ENCODE measurements around the gene SP140. TPM values are rescaled to one million over a fixed set of nuclear protein-coding genes. Genes with fewer than 3 reads are reported as not detected.
"Not testable (repeated sequence)": the region's sequence is repeated elsewhere in the genome, so short reads cannot be mapped to it uniquely, and the experiment has no call there.

The SP140 gene
- polyA plus RNA-seq, 4 donors = 0.40 to 1.3 (median 0.75) TPM

GRCh38 chr2:230269715-230270114, 44.2 kb downstream of the SP140 start:
- no peak for DNase-seq (ENCODE audit: low read depth in 4 of 4, low spot score in 3 of 4)

- no peak for DNase-seq (ENCODE audit: low read depth in 4 of 4, low spot score in 3 of 4)
Measured at GRCh38 chr2:230282936-230283335, 57.4 kb downstream of the SP140 start.

- DNase-seq (ENCODE audit: low read depth in 4 of 4, low spot score in 3 of 4) = no peak
Measured at GRCh38 chr2:230286048-230286447, 60.5 kb downstream of the SP140 start.

GRCh38 chr2:230289311-230289710, 63.8 kb downstream of the SP140 start:
- not testable (repeated sequence) for DNase-seq (ENCODE audit: low read depth in 4 of 4, low spot score in 3 of 4)

- no peak for DNase-seq (ENCODE audit: low read depth in 4 of 4, low spot score in 3 of 4)
Measured at GRCh38 chr2:230295192-230295591, 69.7 kb downstream of the SP140 start.

- no peak for DNase-seq (ENCODE audit: low read depth in 4 of 4, low spot score in 3 of 4)
Measured at GRCh38 chr2:230296917-230297316, 71.4 kb downstream of the SP140 start.

- DNase-seq (ENCODE audit: low read depth in 4 of 4, low spot score in 3 of 4) = no peak
Measured at GRCh38 chr2:230299618-230300017, 74.1 kb downstream of the SP140 start.

GRCh38 chr2:230305416-230306275, 80.1 kb downstream of the SP140 start:
- DNase-seq (ENCODE audit: low read depth in 4 of 4, low spot score in 3 of 4) = no peak

GRCh38 chr2:230306474-230306873, 80.9 kb downstream of the SP140 start:
- no peak for DNase-seq (ENCODE audit: low read depth in 4 of 4, low spot score in 3 of 4)

GRCh38 chr2:230307485-230307884, 81.9 kb downstream of the SP140 start:
- no peak for DNase-seq (ENCODE audit: low read depth in 4 of 4, low spot score in 3 of 4)

- DNase-seq (ENCODE audit: low read depth in 4 of 4, low spot score in 3 of 4) = no peak
Measured at GRCh38 chr2:230308402-230309000, 83.0 kb downstream of the SP140 start.

- not testable (repeated sequence) for DNase-seq (ENCODE audit: low read depth in 4 of 4, low spot score in 3 of 4)
Measured at GRCh38 chr2:230310792-230311191, 85.3 kb downstream of the SP140 start.

GRCh38 chr2:230311634-230312033, 86.1 kb downstream of the SP140 start:
- DNase-seq (ENCODE audit: low read depth in 4 of 4, low spot score in 3 of 4) = not testable (repeated sequence)

GRCh38 chr2:230312638-230313037, 87.1 kb downstream of the SP140 start:
- DNase-seq (ENCODE audit: low read depth in 4 of 4, low spot score in 3 of 4) = no peak

- no peak for DNase-seq (ENCODE audit: low read depth in 4 of 4, low spot score in 3 of 4)
Measured at GRCh38 chr2:230317366-230317765, 91.8 kb downstream of the SP140 start.

GRCh38 chr2:230318190-230319121, 92.9 kb downstream of the SP140 start:
- no peak for DNase-seq (ENCODE audit: low read depth in 4 of 4, low spot score in 3 of 4)

- DNase-seq (ENCODE audit: low read depth in 4 of 4, low spot score in 3 of 4) = no peak
Measured at GRCh38 chr2:230319211-230319862, 93.8 kb downstream of the SP140 start.

- DNase-seq (ENCODE audit: low read depth in 4 of 4, low spot score in 3 of 4) = no peak
Measured at GRCh38 chr2:230321031-230321430, 95.5 kb downstream of the SP140 start.

- DNase-seq (ENCODE audit: low read depth in 4 of 4, low spot score in 3 of 4) = no peak
Measured at GRCh38 chr2:230322561-230323384, 97.2 kb downstream of the SP140 start.

Data from left renal pelvis (tissue), 4 donors.